Kidney (tissue), 14 donors: ENCODE measurements around the gene LYRM4. TPM values are rescaled to one million over a fixed set of nuclear protein-coding genes. Genes with fewer than 3 reads are reported as not detected.
A peak's percentile ranks its signal among the peaks of the same experiment; 100 is the strongest.

Experiments used
- DNase-seq, 5 donors: peaks; one replicate each; pipeline ENCODE4 v3.0.0-alpha.2; 2013 to 2020
- FAIRE-seq: peaks from 2 replicates; lab custom pipeline; 2012; peaks lifted over from hg19 to GRCh38; lab: Jason Lieb, UNC
- H3K27ac ChIP-seq, 2 donors: one replicate each; pipeline ENCODE4 v1.7.0; 2013; ENCODE audit warnings: low read depth in 2 of 2, low read length in 2 of 2, inconsistent platforms in 1 of 2
- H3K27me3 ChIP-seq: one replicate; pipeline ENCODE4 v1.7.1; 2013; ENCODE audit warnings: low read length, inconsistent platforms; ENCODE audit not compliant: control insufficient read depth, insufficient read depth
- H3K36me3 ChIP-seq, 3 donors: one replicate each; pipeline versions ENCODE4 v1.7.0 to v1.7.1; 2013; ENCODE audit warnings: low read length in 3 of 3, control low read depth in 1 of 3, inconsistent platforms in 1 of 3; ENCODE audit not compliant: insufficient read depth in 3 of 3, control insufficient read depth in 2 of 3
- H3K4me1 ChIP-seq, 3 donors: one replicate each; pipeline versions ENCODE4 v1.7.0 to v1.7.1; 2013; ENCODE audit warnings: low read length in 3 of 3, inconsistent platforms in 1 of 3, low read depth in 1 of 3; ENCODE audit not compliant: control insufficient read depth in 2 of 3, insufficient read depth in 2 of 3
- H3K4me3 ChIP-seq, 3 donors: one replicate each; pipeline versions ENCODE4 v1.7.0 to v1.8.1; 2013; ENCODE audit warnings: low read length in 3 of 3, control low read depth in 1 of 3, inconsistent platforms in 1 of 3
- H3K9ac ChIP-seq, 3 donors: one replicate each; pipeline versions ENCODE4 v1.7.0 to v1.7.1; 2013; ENCODE audit warnings: low read length in 3 of 3, control low read depth in 1 of 3, inconsistent platforms in 1 of 3
- H3K9me3 ChIP-seq, 3 donors: one replicate each; pipeline versions ENCODE4 v1.7.0 to v1.7.1; 2013; ENCODE audit warnings: low read length in 3 of 3, control low read depth in 1 of 3, inconsistent platforms in 1 of 3; ENCODE audit not compliant: control insufficient read depth in 2 of 3, insufficient read depth in 1 of 3
- CTCF ChIP-seq: IDR thresholded peaks from 3 replicates; pipeline ENCODE4 v1.5.1; 2012; ENCODE audit warnings: mild to moderate bottlenecking, moderate library complexity, borderline replicate concordance; ENCODE audit not compliant: insufficient read depth; ENCODE audit errors: extremely low read depth
- intact Hi-C: fragments of 100-400 bp; cut with DNase I; formaldehyde crosslinking; loops from one replicate; pipeline ENCODE4 v1.11.1; 2022
- polyA plus RNA-seq: library from polyadenylated mRNA; stranded (reverse); fragments of 350-450 nt; fragmentation: Illumina TruSeq; extraction: RNeasy Lipid Tissue Mini Kit (QIAGEN cat#74804); gene quantifications from one replicate; pipeline ENCODE4 v1.2.3, GENCODE V29; 2014; ENCODE audit warnings: low read depth, low replicate concordance; ENCODE audit not compliant: insufficient read depth
- total RNA-seq: library from RNA; stranded (reverse); fragmentation: NEBNext Ultra II Directional; extraction: Animal tissue kit (Norgen Biotek cat#: 25700); gene quantifications from one replicate; pipeline ENCODE4 v1.2.1, GENCODE V29; 2021
- donor health status: control.
- donor health status: control.
- donor health status: control.
- donor health status: control.
- donor health status: control.
- donor health status: DM: yes; HTN: yes; CAD: no.
- donor health status: Normal renal cell carcinoma (clear cell type).

Gene LYRM4
- total and polyA plus RNA-seq, 2 donors from 2014 or later, result 21.3 to 31.8 TPM

- intact Hi-C loops, result no loop called here
- Histone ChIP-seq H3K27me3 (no peaks in the 10 kb centered on the region), H3K4me3 (no peak overlapping the region), H3K27ac (no peak overlapping the region), H3K9me3 (no peaks in the 10 kb centered on the region), H3K9ac (no peak overlapping the region), H3K4me1 (no peaks in the 10 kb centered on the region), H3K36me3 (no peaks in the 10 kb centered on the region)
- no peak for TF ChIP-seq CTCF
- no peak for FAIRE-seq
- DNase-seq, result no peak
Measured at GRCh38 chr6:5098501-5099270, 162.1 kb downstream of the LYRM4 start.

- no peak for FAIRE-seq
Measured at GRCh38 chr6:5096482-5096881, 164.3 kb downstream of the LYRM4 start.

GRCh38 chr6:5095236-5095635 is 165.5 kb downstream of the LYRM4 start:
- intact Hi-C loops, result no loop called here
- DNase-seq (peak in 1 of 5 donors; percentile 0), FAIRE-seq (no peak)
- TF ChIP-seq CTCF, result no peak
- Histone ChIP-seq H3K9ac (no peak overlapping the region), H3K27ac (no peak overlapping the region), H3K4me1 (no peaks in the 10 kb centered on the region), H3K4me3 (no peak overlapping the region), H3K9me3 (no peaks in the 10 kb centered on the region), H3K36me3 (no peaks in the 10 kb centered on the region), H3K27me3 (no peaks in the 10 kb centered on the region)

More at GRCh38 chr6:5096482-5096881, 164.3 kb downstream of the LYRM4 start:
- TF ChIP-seq CTCF, result no peak
- Histone ChIP-seq H3K36me3 (no peaks in the 10 kb centered on the region), H3K4me1 (no peaks in the 10 kb centered on the region), H3K27me3 (no peaks in the 10 kb centered on the region), H3K27ac (no peak overlapping the region), H3K9me3 (no peaks in the 10 kb centered on the region), H3K9ac (no peak overlapping the region), H3K4me3 (no peak overlapping the region)
- peak in 1 of 5 donors; percentile 11 for DNase-seq
- intact Hi-C loops, result no loop called here

GRCh38 chr6:5094327-5094726 is 166.4 kb downstream of the LYRM4 start:
- Histone ChIP-seq H3K9ac (no peak overlapping the region), H3K4me3 (no peak overlapping the region), H3K27ac (no peak overlapping the region), H3K9me3 (no peaks in the 10 kb centered on the region), H3K4me1 (no peaks in the 10 kb centered on the region), H3K36me3 (no peaks in the 10 kb centered on the region), H3K27me3 (no peaks in the 10 kb centered on the region)
- DNase-seq, result no peak
- intact Hi-C loops, result no loop called here
- TF ChIP-seq CTCF, result no peak
- no peak for FAIRE-seq
